Psoas muscle (tissue), 8 donors: ENCODE results near the gene KCNJ15. TPM values are rescaled to one million over a fixed set of nuclear protein-coding genes. Genes with fewer than 3 reads are reported as not detected.

Experiments
- ATAC-seq, 4 donors: fragments of 200-7000 bp; cut with Tn5 transposase; one replicate each; pipeline ENCODE4 v1.9.1; 2020; ENCODE audit warnings: moderate library complexity in 3 of 4, mild to moderate bottlenecking in 2 of 4
- DNase-seq, 2 donors: peaks; one replicate each; pipeline ENCODE4 v3.0.0-alpha.2; 2020
- H3K27ac ChIP-seq: fragments of 200-600 bp; one replicate; pipeline ENCODE4 v1.8.0; 2022
- H3K27me3 ChIP-seq, 3 donors: fragments of 200-600 bp in 1 of 3; one replicate each; pipeline versions ENCODE4 v1.6.1 to v1.8.0; 2013 to 2022; ENCODE audit warnings: low read length in 2 of 3, mild to moderate bottlenecking in 2 of 3, moderate library complexity in 1 of 3; ENCODE audit not compliant: insufficient read depth in 3 of 3
- H3K36me3 ChIP-seq, 2 donors: fragments of 200-600 bp in 1 of 2; one replicate each; pipeline versions ENCODE4 v1.6.1 to v1.8.0; 2013 to 2022; ENCODE audit warnings: low read depth in 1 of 2, mild to moderate bottlenecking in 1 of 2, moderate library complexity in 1 of 2; ENCODE audit not compliant: insufficient read depth in 1 of 2
- H3K4me1 ChIP-seq: fragments of 200-600 bp; one replicate; pipeline ENCODE4 v1.8.0; 2022
- H3K4me3 ChIP-seq: fragments of 200-600 bp; one replicate; pipeline ENCODE4 v1.8.0; 2022; ENCODE audit warnings: mild to moderate bottlenecking
- H3K9me3 ChIP-seq: fragments of 200-600 bp; one replicate; pipeline ENCODE4 v1.8.0; 2022
- CTCF ChIP-seq: fragments of 200-600 bp; IDR thresholded peaks from one replicate; pipeline ENCODE4 v1.8.0; 2022; ENCODE audit warnings: antibody characterized with exemption
- WGBS, 3 donors: extraction: QIAGEN DNeasy Blood & Tissue Kit; methylation state at CpG; one replicate each; pipeline versions ENCODE4 v1.1.6 to v1.1.7; 2013; 5-methylcytosine and 5-hydroxymethylcytosine counted together
- intact Hi-C, 2 donors: fragments of 100-400 bp; cut with DNase I; formaldehyde crosslinking; loops; one replicate each; pipeline versions ENCODE4 v1.11.0 to v1.14.2; 2022
- polyA plus RNA-seq, 3 donors: library from polyadenylated mRNA; stranded (reverse); fragments of 200-250 nt; gene quantifications; one replicate each; pipeline ENCODE4 v1.2.3, GENCODE V29; 2013
- total RNA-seq, 4 donors: library from RNA; stranded (reverse); fragmentation: NEBNext Ultra II Directional in 2 of 4; extraction: Animal tissue kit (Norgen Biotek cat#: 25700) in 2 of 4; gene quantifications; one replicate each; pipeline versions ENCODE4 v1.2.1 to v1.2.4, GENCODE V29; 2021 to 2023
- donor health status: healthy with polysubstance abuse.
- donor health status: DM: no; HTN: no; CAD: no; lungs with moderate emphysema.
- donor health status: Bipolar disorder and iron deficiency.
- donor health status: healthy.
- donor health status: DM: yes; HTN: yes; CAD: no.
- donor health status: DM: no; HTN: no; CAD: no.
- donor health status: DM: no; HTN: no; CAD: no.
- donor health status: DM: yes; HTN: yes; CAD: no.

KCNJ15 gene
- total and polyA plus RNA-seq, 7 donors, result 0.04 to 1.0 (median 0.16) TPM

- Histone ChIP-seq H3K27me3 (peaks cover 0 to 5% (median 2%) of the 10 kb centered on the region in 3 donors), H3K4me3 (no peak overlapping the region), H3K9me3 (no peaks in the 10 kb centered on the region), H3K36me3 (no peaks in the 10 kb centered on the region), H3K27ac (no peak overlapping the region), H3K4me1 (no peaks in the 10 kb centered on the region)
- intact Hi-C loops, result no loop called here
- ATAC-seq (no peak), DNase-seq (no peak)
- WGBS, 3 donors, result 72 to 77% (median 73%) methylated on average over 5 of the region's 5 CpGs
- TF ChIP-seq CTCF, result no peak
Measured at GRCh38 chr21:38267991-38268863, 11.4 kb downstream of the KCNJ15 start.

GRCh38 chr21:38268864-38269575, 12.2 kb downstream of the KCNJ15 start:
- WGBS, 3 donors, result 74 to 76% (median 74%) methylated on average over 5 of the region's 5 CpGs

GRCh38 chr21:38269576-38269936, 12.8 kb downstream of the KCNJ15 start:
- intact Hi-C loops, result no loop called here
- no peak for TF ChIP-seq CTCF
- peaks cover 0 to 5% (median 2%) of the 10 kb centered on the region in 3 donors for H3K27me3 ChIP-seq
- H3K4me3 ChIP-seq, result no peak overlapping the region
- no peaks in the 10 kb centered on the region for H3K9me3 ChIP-seq
- no peaks in the 10 kb centered on the region for H3K4me1 ChIP-seq
- DNase-seq (no peak), ATAC-seq (no peak)
- 19 to 32% (median 23%) methylated on average over 2 of the region's 2 CpGs for WGBS, 3 donors
- no peak overlapping the region for H3K27ac ChIP-seq
- no peaks in the 10 kb centered on the region for H3K36me3 ChIP-seq

More at GRCh38 chr21:38268864-38269575, 12.2 kb downstream of the KCNJ15 start:
- no peaks in the 10 kb centered on the region for H3K4me1 ChIP-seq
- H3K27me3 ChIP-seq, result peaks cover 0 to 5% (median 2%) of the 10 kb centered on the region in 3 donors
- TF ChIP-seq CTCF, result no peak
- ATAC-seq (no peak), DNase-seq (no peak)
- no peak overlapping the region for H3K4me3 ChIP-seq
- no peaks in the 10 kb centered on the region for H3K36me3 ChIP-seq
- no peak overlapping the region for H3K27ac ChIP-seq
- H3K9me3 ChIP-seq, result no peaks in the 10 kb centered on the region
- intact Hi-C loops, result no loop called here

- H3K27ac ChIP-seq, result no peak overlapping the region
- DNase-seq (no peak), ATAC-seq (no peak)
- H3K4me3 ChIP-seq, result no peak overlapping the region
- H3K9me3 ChIP-seq, result no peaks in the 10 kb centered on the region
- H3K36me3 ChIP-seq, result no peaks in the 10 kb centered on the region
- WGBS, 3 donors, result 42 to 54% (median 52%) methylated on average over 6 of the region's 6 CpGs
- intact Hi-C loops, result no loop called here
- no peak for TF ChIP-seq CTCF
- H3K27me3 ChIP-seq, result peaks cover 0 to 3% (median 2%) of the 10 kb centered on the region in 3 donors
- H3K4me1 ChIP-seq, result no peaks in the 10 kb centered on the region
Measured at GRCh38 chr21:38272215-38272614, 15.4 kb downstream of the KCNJ15 start.
